ENCODE results near the gene GRID1.

Gene GRID1

GRCh38 chr10:86346799-86347665, 19.6 kb downstream of the GRID1 start:
- Mint-ChIP-seq H3K36me3 (no peaks in the 10 kb centered on the region), H3K27me3 (peaks cover 1% of the 10 kb centered on the region), H3K4me3 (no peak overlapping the region), H3K9me3 (peaks cover 1% of the 10 kb centered on the region), H3K27ac (no peak overlapping the region), H3K4me1 (no peaks in the 10 kb centered on the region)
- DNase-seq (ENCODE audit: low spot score in 2 of 2), result no peak
- no peak for ATAC-seq (ENCODE audit: low read depth)

GRCh38 chr10:86345859-86346798, 20.5 kb downstream of the GRID1 start:
- Mint-ChIP-seq H3K27ac (no peak overlapping the region), H3K9me3 (no peaks in the 10 kb centered on the region), H3K4me1 (no peaks in the 10 kb centered on the region), H3K27me3 (peaks cover 1% of the 10 kb centered on the region), H3K4me3 (no peak overlapping the region), H3K36me3 (no peaks in the 10 kb centered on the region)
- ATAC-seq (ENCODE audit: low read depth) (no peak), DNase-seq (ENCODE audit: low spot score in 2 of 2) (no peak)

GRCh38 chr10:86345296-86345858, 21.2 kb downstream of the GRID1 start:
- Mint-ChIP-seq H3K27me3 (peaks cover 3% of the 10 kb centered on the region), H3K27ac (no peak overlapping the region), H3K4me1 (no peaks in the 10 kb centered on the region), H3K9me3 (no peaks in the 10 kb centered on the region), H3K4me3 (no peak overlapping the region), H3K36me3 (no peaks in the 10 kb centered on the region)
- DNase-seq (ENCODE audit: low spot score in 2 of 2) (no peak), ATAC-seq (ENCODE audit: low read depth) (no peak)

GRCh38 chr10:86344714-86345161, 21.9 kb downstream of the GRID1 start:
- no peaks in the 10 kb centered on the region for H3K36me3 Mint-ChIP-seq
- H3K9me3 Mint-ChIP-seq, result no peaks in the 10 kb centered on the region
- ATAC-seq (ENCODE audit: low read depth), result no peak
- H3K27me3 Mint-ChIP-seq, result peaks cover 6% of the 10 kb centered on the region
- H3K27ac Mint-ChIP-seq, result no peak overlapping the region
- no peak for DNase-seq (ENCODE audit: low spot score in 2 of 2)
- no peak overlapping the region for H3K4me3 Mint-ChIP-seq
- H3K4me1 Mint-ChIP-seq, result no peaks in the 10 kb centered on the region

- no peaks in the 10 kb centered on the region for H3K36me3 Mint-ChIP-seq
- no peak overlapping the region for H3K4me3 Mint-ChIP-seq
- H3K27ac Mint-ChIP-seq, result no peak overlapping the region
- H3K27me3 Mint-ChIP-seq, result peaks cover 7% of the 10 kb centered on the region
- ATAC-seq (ENCODE audit: low read depth) (no peak), DNase-seq (ENCODE audit: low spot score in 2 of 2) (no peak)
- no peaks in the 10 kb centered on the region for H3K4me1 Mint-ChIP-seq
- no peaks in the 10 kb centered on the region for H3K9me3 Mint-ChIP-seq
These were observed 22.3 kb downstream of the GRID1 start for GRCh38 chr10:86344281-86344680.

GRCh38 chr10:86343761-86344160, 22.8 kb downstream of the GRID1 start:
- no peaks in the 10 kb centered on the region for H3K4me1 Mint-ChIP-seq
- H3K27ac Mint-ChIP-seq, result no peak overlapping the region
- DNase-seq (ENCODE audit: low spot score in 2 of 2), result no peak
- no peak for ATAC-seq (ENCODE audit: low read depth)
- H3K4me3 Mint-ChIP-seq, result no peak overlapping the region
- H3K9me3 Mint-ChIP-seq, result no peaks in the 10 kb centered on the region
- peaks cover 8% of the 10 kb centered on the region for H3K27me3 Mint-ChIP-seq
- H3K36me3 Mint-ChIP-seq, result no peaks in the 10 kb centered on the region

- H3K27me3 Mint-ChIP-seq, result peaks cover 8% of the 10 kb centered on the region
- no peak for ATAC-seq (ENCODE audit: low read depth)
- DNase-seq (ENCODE audit: low spot score in 2 of 2), result no peak
- no peak overlapping the region for H3K27ac Mint-ChIP-seq
- H3K36me3 Mint-ChIP-seq, result no peaks in the 10 kb centered on the region
- H3K9me3 Mint-ChIP-seq, result no peaks in the 10 kb centered on the region
- H3K4me3 Mint-ChIP-seq, result no peak overlapping the region
- no peaks in the 10 kb centered on the region for H3K4me1 Mint-ChIP-seq
These were observed 24.3 kb downstream of the GRID1 start for GRCh38 chr10:86342111-86342863.

- no peak for ATAC-seq (ENCODE audit: low read depth)
- Mint-ChIP-seq H3K27ac (no peak overlapping the region), H3K4me1 (no peaks in the 10 kb centered on the region), H3K9me3 (no peaks in the 10 kb centered on the region), H3K27me3 (peaks cover 8% of the 10 kb centered on the region), H3K4me3 (no peak overlapping the region), H3K36me3 (no peaks in the 10 kb centered on the region)
- no peak for DNase-seq (ENCODE audit: low spot score in 2 of 2)
These were observed 25.2 kb downstream of the GRID1 start for GRCh38 chr10:86341361-86341811.

GRCh38 chr10:86340991-86341260, 25.7 kb downstream of the GRID1 start:
- ATAC-seq (ENCODE audit: low read depth), result no peak
- H3K27ac Mint-ChIP-seq, result no peak overlapping the region
- peaks cover 8% of the 10 kb centered on the region for H3K27me3 Mint-ChIP-seq
- H3K4me3 Mint-ChIP-seq, result no peak overlapping the region
- no peak for DNase-seq (ENCODE audit: low spot score in 2 of 2)
- no peaks in the 10 kb centered on the region for H3K4me1 Mint-ChIP-seq
- H3K36me3 Mint-ChIP-seq, result no peaks in the 10 kb centered on the region
- H3K9me3 Mint-ChIP-seq, result no peaks in the 10 kb centered on the region

- ATAC-seq (ENCODE audit: low read depth) (no peak), DNase-seq (ENCODE audit: low spot score in 2 of 2) (no peak)
- no peaks in the 10 kb centered on the region for H3K9me3 Mint-ChIP-seq
- no peaks in the 10 kb centered on the region for H3K36me3 Mint-ChIP-seq
- no peak overlapping the region for H3K4me3 Mint-ChIP-seq
- H3K4me1 Mint-ChIP-seq, result no peaks in the 10 kb centered on the region
- no peak overlapping the region for H3K27ac Mint-ChIP-seq
- peaks cover 8% of the 10 kb centered on the region for H3K27me3 Mint-ChIP-seq
These were observed 26.2 kb downstream of the GRID1 start for GRCh38 chr10:86340176-86340990.

- ATAC-seq (ENCODE audit: low read depth) (no peak), DNase-seq (ENCODE audit: low spot score in 2 of 2) (no peak)
- H3K4me3 Mint-ChIP-seq, result no peak overlapping the region
- no peak overlapping the region for H3K27ac Mint-ChIP-seq
- H3K27me3 Mint-ChIP-seq, result peaks cover 8% of the 10 kb centered on the region
- H3K4me1 Mint-ChIP-seq, result no peaks in the 10 kb centered on the region
- H3K36me3 Mint-ChIP-seq, result no peaks in the 10 kb centered on the region
- no peaks in the 10 kb centered on the region for H3K9me3 Mint-ChIP-seq
These were observed 27.2 kb downstream of the GRID1 start for GRCh38 chr10:86339226-86339865.

- Mint-ChIP-seq H3K9me3 (no peaks in the 10 kb centered on the region), H3K36me3 (no peaks in the 10 kb centered on the region), H3K4me1 (no peaks in the 10 kb centered on the region), H3K4me3 (no peak overlapping the region), H3K27me3 (peaks cover 16% of the 10 kb centered on the region), H3K27ac (no peak overlapping the region)
- ATAC-seq (ENCODE audit: low read depth), result no peak
- no peak for DNase-seq (ENCODE audit: low spot score in 2 of 2)
These were observed 29.4 kb downstream of the GRID1 start for GRCh38 chr10:86337121-86337601.
